Endothelial cell of umbilical vein (primary cell): ENCODE results near the gene NBEA.

Source experiments
- EZH2 ChIP-seq: IDR thresholded peaks from 2 replicates; pipeline ENCODE4 v1.6.1; 2012; ENCODE audit warnings: borderline replicate concordance, low read depth, mild to moderate bottlenecking, moderate library complexity, low read length, inconsistent platforms; ENCODE audit not compliant: severe bottlenecking
- GATA2 ChIP-seq: IDR thresholded peaks from 2 replicates; pipeline ENCODE4 v1.7.0; 2011; ENCODE audit warnings: low read depth, mild to moderate bottlenecking, moderate library complexity, mixed read lengths, low read length; ENCODE audit not compliant: insufficient read length, insufficient read depth
- JUN ChIP-seq: IDR thresholded peaks from 2 replicates; pipeline ENCODE4 v1.6.1; 2011; ENCODE audit warnings: borderline replicate concordance, low read depth; ENCODE audit not compliant: insufficient read length, insufficient read depth
- MYC ChIP-seq: IDR thresholded peaks from one replicate; pipeline ENCODE4 v1.6.1; 2011; ENCODE audit warnings: mild to moderate bottlenecking, low read depth, low read length
- POLR2A ChIP-seq: IDR thresholded peaks from 2 replicates; pipeline ENCODE4 v1.6.1; 2012; ENCODE audit warnings: low read depth, mild to moderate bottlenecking, control low read depth, low read length
- TF ChIP-seq, protein P1 (sequence below), 2 donors: IDR thresholded peaks; 1 replicate in 1 of 2; 2 replicates in 1 of 2; pipeline ENCODE4 v1.5.1; 2011; ENCODE audit warnings: low read length in 2 of 2, mild to moderate bottlenecking in 2 of 2, moderate library complexity in 2 of 2, control low read depth in 1 of 2, inconsistent platforms in 1 of 2, low read depth in 1 of 2; ENCODE audit not compliant: insufficient read depth in 1 of 2; ENCODE audit errors: extremely low read depth in 1 of 2
- TF ChIP-seq, protein P2 (sequence below): IDR thresholded peaks from 2 replicates; pipeline ENCODE4 v1.6.1; 2011; ENCODE audit not compliant: insufficient read depth, insufficient read length

DNA sequence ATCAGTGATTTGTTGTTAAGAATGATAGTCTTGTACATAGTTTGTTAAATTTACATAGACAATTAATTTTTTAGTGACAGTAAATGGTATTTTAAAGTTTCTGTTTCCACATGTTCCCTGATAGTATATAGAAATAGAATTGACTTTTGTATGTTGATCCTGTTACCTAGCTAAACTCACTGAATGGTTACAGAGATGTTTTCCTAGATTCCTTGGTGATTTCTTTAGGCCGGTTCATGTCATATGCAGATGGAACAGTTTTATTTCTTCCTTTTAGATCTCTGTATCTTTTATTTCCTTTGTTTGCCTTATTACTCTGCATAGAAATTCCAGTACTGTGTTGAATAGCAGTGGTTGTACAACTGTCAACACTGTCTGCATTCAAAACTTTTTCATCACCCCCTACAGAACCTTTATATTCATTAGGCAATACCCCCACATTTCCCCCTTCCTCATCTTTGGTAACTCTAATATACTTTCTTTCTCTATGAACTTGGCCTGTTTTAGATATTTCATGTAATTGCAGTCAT is 86.3 kb downstream of the NBEA start:
- TF ChIP-seq EZH2: no peak
- TF ChIP-seq, protein P1, sequence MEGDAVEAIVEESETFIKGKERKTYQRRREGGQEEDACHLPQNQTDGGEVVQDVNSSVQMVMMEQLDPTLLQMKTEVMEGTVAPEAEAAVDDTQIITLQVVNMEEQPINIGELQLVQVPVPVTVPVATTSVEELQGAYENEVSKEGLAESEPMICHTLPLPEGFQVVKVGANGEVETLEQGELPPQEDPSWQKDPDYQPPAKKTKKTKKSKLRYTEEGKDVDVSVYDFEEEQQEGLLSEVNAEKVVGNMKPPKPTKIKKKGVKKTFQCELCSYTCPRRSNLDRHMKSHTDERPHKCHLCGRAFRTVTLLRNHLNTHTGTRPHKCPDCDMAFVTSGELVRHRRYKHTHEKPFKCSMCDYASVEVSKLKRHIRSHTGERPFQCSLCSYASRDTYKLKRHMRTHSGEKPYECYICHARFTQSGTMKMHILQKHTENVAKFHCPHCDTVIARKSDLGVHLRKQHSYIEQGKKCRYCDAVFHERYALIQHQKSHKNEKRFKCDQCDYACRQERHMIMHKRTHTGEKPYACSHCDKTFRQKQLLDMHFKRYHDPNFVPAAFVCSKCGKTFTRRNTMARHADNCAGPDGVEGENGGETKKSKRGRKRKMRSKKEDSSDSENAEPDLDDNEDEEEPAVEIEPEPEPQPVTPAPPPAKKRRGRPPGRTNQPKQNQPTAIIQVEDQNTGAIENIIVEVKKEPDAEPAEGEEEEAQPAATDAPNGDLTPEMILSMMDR (IDR thresholded peaks at IDR 0.05; ENCODE audit: extremely low read depth in 1 of 2, insufficient read depth in 1 of 2, low read depth in 1 of 2, low read length in 2 of 2): no peak
- TF ChIP-seq POLR2A: no peak
- TF ChIP-seq, protein P2, sequence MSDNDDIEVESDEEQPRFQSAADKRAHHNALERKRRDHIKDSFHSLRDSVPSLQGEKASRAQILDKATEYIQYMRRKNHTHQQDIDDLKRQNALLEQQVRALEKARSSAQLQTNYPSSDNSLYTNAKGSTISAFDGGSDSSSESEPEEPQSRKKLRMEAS: no peak
- no peak for TF ChIP-seq JUN
- TF ChIP-seq GATA2: no peak
- TF ChIP-seq MYC: no peak
